HG03571 (cell line): ENCODE results near the gene KIRREL3.

ENCODE experiments used
- ATAC-seq: cut with Tn5 transposase; IDR thresholded peaks from one replicate; pipeline ENCODE4 v1.9.1; 2021; ENCODE audit not compliant: unreplicated experiment

KIRREL3 gene

DNA sequence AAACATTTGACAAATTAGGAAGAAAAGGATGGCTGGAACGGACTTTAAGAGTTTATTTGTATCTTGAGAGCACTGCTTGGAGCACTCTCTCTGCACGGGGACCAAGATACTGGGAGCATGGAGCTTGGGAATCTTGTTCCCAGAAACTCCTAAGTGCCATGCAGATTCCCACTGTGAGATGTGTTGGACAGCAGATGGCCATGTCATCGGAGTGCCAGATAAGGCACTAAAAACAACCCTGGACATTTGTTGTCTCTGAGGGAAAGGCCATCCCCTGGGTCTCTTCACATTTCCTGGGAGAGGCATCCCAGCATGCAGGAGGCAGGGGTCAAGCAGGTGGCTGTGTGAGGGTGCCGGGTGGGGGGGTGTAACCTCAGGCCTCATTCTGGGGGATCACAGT is 2.9 kb downstream of the KIRREL3 start:
- no peak for ATAC-seq

DNA sequence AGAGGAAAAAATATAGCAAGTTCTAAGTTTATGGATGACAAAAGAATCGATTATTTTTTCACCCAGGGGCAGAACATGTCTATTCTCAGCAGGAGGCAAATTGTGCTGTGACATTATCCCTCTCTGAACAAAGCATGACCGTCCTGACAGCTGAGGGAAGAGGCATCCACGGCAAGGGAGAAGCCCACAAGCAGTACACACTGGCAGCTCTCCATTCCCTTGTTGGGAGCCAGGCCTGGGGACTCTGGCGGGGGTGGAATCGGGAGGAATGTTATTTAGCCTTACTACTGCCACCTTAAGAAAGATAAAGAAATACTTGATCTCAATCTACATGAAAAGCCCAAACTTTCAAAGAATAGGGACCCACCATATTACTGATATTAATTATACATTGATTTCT is 3.4 kb downstream of the KIRREL3 start:
- no peak for ATAC-seq

DNA sequence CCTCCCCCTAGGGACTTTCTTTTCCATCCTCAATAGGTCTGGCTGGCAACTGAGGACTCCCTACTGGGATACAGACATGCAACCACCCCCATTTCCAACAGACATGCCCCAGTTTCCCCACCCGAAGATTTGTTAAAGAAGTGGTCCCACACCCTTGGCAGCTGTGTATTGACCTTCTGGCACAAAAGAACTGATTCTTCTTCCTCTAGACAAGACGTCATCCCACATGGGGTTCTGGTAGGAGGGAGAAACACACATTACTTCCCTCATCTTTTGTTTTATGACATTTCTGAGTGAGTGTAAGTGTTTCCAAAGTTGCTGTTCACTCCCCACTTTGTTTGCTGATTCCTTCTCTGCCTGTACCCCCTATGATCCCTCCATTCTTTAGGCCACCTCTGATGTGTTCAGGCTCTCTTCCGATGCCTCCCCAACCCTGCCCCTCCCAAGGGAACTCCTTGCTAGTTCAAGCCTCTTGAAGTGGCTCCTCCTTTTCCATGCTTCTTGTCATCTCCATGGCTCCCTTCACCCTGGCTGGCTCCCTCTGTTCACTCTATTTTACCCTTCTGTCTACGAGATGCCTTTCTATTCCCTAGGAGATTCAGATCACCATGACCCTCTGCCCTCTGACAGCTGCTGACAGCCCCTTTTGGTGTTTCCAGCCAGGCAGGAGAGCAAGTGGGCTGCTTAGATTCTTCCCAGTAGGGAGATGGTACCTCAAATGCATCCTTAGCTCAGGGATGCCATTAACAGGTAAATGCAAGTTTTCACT is 4.3 kb downstream of the KIRREL3 start:
- no peak for ATAC-seq

DNA sequence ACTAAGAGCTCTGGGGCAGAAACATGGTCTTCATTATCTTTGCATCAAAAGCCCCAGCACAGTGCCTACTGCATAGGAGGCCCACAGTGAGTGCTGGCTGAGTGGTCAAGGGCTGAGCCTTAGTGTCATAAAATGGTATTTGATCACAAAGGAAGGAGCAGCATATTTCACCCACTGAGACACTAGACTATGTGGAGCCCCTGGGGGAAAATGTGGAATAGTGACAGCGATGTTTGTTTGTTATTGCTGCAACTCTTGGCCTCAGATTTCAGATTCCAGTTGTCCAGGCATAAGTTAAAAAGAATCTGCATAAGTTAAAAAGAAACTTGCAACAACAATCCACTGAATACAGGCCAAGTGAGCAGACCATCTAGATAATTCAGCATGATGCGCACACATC is 7.0 kb downstream of the KIRREL3 start:
- no peak for ATAC-seq

DNA sequence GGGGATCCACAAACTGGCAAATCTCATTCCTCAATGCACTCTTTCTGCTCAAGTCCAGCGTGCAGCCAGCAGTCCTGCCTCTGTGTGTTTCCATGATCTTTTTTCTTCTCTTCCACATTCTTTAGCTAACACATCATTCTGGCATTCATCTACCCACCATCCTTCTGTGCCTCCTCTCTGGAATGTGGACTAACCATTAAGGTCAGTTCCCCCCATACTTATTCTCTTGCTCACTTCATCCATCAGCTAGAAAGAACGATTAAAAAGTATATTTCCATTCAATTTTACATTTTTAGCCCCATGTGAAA is 7.8 kb downstream of the KIRREL3 start:
- no peak for ATAC-seq

DNA sequence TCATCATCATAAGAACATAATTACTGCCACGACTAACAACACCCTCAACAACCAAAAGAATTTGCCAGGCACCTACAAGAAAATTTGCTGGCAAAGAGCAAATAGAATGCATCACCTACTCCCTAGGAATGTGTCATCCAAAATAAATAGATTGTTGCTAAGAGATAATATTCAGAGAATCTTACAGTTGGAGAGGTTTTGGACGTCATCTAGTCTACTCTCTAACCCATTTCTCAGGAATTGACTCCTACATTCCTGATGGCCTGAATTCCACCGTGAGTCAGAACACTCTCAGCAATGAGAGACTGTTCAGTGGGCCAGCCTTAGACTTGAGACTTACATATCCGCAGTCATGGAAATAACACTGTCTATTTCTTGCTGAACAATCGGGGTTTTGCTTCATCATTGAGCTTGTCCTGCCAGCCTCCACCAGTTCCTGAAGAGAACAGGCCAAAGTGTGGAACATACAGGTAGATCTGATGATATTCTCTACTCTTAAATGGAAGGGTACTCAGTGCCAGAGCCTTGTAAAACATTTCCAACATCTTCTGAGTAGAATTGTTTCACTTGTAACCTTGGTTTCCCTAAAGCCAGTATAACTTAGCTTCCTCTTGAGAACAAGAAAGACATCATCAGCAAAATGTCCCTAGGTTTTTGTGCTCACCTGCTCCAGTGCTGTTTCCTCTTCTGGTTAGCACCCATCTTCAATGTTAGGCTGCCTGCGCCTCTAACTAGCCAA is 8.3 kb downstream of the KIRREL3 start:
- ATAC-seq: no peak

DNA sequence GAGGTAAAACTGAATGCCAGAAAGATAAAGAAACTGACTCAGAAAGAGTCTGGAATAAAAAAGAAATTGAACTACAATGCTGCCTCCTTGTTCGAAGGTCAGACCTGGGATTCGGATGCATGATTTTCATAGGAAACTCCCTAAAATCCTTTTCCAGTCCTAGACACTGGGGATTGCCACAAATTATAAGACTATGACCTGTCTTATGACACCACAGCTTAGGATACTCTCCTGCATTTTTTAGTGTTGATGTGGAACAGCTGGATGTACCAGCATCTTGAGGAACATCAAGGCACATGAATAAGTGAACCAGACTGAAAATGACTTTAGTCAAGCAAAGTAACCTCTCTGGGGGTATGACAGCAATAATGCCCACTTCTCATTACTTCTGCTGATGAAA is 9.0 kb downstream of the KIRREL3 start:
- no peak for ATAC-seq

DNA sequence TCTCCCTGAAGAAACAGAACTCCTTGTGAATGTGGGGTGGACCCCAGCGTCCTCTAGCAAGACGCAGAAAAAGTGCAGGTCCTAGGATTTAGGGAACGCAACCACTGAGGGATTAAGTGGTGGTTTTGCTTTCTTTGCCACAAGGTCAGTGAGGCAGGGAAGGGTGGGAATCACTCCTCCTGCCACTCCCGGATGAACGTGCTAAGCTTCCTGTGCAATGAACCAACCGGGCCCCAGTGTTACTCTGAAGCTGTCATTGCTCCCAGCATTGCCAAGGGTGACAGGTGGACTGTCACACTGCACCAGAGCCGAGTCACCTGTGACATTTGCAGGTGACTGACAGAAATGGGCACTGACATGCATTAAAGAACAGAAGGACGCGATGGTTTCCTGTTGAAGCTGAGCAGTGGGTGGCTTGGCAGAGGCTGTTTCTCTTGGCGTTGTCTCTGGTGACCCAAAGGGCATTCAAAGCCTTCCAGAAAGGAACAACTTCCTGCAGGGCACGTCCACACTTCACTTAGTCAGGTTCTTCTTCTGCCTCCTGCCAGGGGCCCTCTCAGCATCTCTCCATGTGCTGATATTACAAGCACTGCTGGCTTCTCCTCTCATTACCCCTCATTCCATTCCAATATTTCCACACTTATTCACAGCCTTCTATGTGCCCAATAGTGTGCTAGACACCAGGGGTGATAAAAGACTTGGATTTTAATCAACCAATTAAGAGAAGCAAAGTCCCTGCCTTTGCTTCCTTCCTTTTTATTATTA is 9.7 kb downstream of the KIRREL3 start:
- ATAC-seq: no peak

DNA sequence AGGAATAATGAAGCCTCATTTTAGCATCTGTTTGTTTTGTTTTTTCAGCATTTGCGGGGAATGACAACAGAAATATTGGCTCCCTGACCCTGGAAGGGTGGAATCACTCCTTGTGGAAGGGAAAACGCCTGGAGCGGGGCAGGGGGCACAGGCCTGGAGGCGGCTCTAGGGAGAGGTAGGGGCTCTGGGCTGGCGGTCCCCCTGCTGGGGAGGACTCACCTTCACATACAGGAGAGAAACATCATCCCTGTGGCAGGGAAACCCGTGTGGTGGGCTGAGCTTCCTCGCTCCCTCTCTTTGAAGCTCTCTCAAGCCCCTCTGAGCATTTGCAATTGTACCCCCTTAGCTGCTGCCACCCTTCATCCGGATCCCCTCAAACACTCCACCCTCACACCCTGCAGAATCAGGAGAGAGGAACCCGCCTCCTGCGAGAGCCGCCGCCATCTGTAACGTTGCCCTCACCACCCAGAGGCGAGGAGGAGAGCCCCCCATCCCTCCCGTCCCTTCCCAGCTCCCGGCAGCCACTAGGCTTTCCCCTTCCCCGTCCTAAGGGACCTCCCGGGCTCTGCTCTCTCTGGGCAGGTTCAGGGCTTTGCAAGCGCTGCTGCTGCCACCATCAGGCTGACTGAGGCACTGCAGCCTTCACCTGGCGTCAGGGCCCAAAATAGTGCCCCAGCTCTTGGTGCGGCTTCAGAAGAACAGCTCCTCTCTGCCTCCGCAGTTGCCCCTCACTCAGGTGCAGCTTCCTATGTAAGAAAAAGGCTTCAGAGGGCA is 10.4 kb downstream of the KIRREL3 start:
- ATAC-seq: peak; percentile 81

DNA sequence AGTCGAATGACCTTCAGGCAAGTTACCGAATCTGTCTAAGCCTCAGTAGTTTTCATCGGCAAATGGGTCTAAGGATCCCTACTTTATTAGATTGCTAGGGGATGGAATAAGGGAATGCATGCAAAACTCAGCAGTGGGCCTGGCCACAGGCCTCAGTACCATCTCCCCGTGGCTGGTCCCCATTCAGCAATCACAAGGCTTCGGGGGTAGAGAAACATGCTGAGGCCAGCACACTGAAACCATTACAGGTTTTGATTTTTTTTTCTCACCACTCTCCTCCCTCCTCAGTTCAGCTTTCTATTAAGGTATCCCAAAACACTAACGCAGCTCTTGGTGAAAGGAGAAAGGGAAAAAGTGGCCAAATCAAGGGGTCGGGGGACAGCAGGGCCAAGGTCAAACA is 11.9 kb downstream of the KIRREL3 start:
- no peak for ATAC-seq

DNA sequence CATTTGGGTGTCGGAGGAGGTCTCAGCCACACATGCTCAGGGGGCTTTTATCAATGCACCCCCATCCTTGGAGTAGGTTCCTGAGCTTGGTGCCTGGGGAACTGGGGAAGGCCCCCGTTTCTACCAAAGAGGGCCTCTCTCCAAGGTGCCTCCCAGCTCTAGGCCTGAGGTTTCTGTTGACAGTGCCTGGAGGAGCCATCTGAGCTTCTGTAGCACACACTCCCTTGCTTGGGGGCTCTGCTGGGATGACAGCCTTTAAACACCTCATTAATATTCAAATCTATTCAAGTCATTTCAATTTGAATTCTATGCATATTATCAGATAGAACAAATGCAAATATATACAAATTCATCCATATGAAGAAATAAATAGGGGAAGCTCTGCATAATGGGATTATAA is 18.9 kb downstream of the KIRREL3 start:
- ATAC-seq: no peak

DNA sequence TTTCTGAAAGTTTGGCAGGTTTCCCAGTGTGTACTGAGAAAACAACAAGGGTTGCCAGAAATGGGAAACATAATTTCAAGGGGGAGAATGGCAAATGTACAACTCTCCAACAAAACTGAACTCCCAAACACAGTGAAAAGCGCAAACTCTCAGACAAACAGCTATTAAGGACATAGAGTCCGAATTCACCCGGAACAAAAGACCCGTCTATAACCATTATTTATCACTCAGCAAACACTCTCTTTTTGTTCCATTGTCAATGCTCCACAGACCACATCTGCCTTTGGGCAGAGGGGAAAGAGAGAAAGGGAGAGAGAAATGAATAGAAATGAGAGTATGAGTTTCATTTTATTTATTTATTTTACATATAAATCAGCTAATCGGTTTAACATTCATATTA is 21.7 kb downstream of the KIRREL3 start:
- no peak for ATAC-seq

DNA sequence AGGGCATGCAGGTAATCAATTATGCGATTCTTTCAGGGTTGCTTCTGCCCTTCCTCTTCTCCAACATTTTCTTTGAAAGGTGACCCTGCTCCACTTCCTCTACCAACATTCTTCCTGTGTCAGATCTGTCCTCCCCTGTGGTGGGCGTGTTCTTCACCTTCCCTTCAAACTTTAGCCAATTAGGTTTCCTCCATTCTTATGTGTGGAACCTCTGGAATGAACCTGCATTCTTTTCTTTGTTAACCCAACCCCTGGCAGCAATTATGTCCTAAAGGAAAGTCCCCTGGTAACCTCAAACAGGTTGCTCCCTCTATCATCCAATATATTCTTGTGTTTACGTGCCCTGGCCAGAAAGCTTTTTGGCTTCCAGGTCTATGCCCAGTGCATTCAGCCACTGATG is 22.4 kb downstream of the KIRREL3 start:
- no peak for ATAC-seq

DNA sequence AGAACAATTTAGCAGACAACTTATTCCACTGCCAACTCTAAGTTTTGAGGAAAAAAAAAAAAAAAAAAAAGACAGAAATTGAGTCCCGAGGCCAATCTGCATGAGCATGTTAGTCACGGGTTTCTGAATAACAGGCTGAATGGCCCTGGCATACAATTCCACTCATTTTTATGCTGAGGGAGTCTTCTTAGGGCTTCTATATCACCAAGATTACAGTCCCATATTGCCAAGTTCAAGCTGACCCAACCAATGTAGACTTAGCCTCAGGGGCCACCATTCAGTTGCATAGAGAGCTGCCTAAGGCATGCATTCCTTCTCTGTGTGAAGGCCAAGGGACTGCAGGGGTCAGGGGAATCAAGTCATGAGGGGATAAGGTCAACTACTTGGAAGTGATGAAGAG is 27.5 kb downstream of the KIRREL3 start:
- ATAC-seq: no peak

DNA sequence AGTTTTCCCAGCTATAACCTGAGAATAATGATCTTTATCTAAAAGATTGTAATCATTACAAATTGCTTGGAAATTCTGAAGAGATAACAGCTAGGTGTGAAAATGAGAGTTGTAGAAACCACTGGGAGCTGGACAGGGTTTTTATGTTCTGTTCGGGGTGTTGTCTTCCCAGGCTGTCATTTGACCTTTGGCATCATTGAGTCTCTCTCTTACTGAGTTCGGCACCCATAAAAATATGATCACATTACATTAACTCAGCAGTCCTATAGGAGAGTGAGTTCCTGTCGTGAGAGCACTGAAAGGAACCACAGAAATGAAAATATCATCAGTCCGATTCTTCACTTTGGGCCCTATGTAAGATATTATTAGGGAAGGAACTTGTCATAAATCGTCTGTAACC is 29.3 kb downstream of the KIRREL3 start:
- ATAC-seq: no peak

DNA sequence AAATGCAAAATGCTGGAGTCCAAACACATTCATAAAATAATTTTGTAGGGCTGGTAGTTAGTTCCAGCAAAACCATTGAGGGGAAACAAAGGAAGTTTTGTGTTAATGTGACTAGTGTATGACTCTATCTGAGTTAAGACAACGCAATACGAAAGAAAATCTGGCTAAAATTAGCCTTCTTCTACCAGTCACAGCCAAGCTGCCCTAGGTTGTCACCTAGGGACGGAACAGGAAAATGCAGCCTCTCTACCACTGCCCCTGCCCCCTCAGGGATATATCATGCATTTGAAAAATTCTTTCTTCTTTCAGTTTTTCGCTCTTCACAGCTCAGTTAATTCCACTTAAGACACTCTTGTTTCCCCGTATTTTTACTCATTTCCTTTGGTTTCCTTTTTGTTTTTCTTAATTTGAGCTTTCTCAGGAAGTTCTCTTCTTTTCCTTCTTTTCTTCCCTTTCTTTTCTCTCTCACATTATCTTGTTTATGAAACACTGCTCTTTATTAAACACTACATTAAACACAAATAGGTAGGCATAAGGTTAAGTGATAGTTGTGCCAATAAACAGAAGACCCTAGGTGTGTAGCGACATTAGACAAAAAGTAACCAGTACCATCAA is 30.6 kb downstream of the KIRREL3 start:
- no peak for ATAC-seq

DNA sequence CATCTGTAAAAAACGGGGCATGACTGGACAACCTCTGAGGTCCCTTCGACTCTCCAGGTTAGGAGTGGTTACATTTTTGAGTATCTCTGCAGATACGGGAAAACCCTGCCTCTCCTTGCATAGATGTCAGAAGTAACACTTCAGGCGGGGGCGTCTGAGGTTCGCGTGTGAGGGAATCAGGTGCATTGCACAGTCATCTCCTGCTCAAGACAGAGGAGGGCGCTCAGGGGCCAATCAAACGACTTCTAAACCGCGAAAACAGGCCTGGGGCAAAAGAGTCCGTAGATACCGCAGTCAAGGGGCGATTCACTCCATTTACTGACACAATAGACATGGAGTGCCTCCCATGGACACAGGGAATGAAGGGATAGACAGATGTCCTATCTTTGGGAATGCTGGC is 31.7 kb downstream of the KIRREL3 start:
- no peak for ATAC-seq

DNA sequence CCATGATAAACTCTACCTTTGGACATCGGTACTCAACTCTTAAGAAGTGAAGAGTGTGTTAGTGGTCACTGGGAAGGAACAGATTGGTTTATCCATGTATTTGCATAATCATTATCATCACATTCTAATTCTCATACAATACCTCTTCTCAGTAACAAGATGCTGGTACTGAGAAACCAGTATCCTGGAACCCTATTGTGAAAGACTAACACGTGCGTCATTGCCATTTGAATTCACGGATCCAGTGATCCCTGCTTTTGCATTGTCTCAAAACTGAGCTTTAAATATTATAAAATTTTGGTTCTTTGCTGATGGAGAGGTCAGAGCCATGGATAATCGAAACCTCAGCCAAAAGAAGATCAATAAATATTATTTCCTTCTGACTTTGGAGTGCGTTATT is 35.2 kb downstream of the KIRREL3 start:
- no peak for ATAC-seq

DNA sequence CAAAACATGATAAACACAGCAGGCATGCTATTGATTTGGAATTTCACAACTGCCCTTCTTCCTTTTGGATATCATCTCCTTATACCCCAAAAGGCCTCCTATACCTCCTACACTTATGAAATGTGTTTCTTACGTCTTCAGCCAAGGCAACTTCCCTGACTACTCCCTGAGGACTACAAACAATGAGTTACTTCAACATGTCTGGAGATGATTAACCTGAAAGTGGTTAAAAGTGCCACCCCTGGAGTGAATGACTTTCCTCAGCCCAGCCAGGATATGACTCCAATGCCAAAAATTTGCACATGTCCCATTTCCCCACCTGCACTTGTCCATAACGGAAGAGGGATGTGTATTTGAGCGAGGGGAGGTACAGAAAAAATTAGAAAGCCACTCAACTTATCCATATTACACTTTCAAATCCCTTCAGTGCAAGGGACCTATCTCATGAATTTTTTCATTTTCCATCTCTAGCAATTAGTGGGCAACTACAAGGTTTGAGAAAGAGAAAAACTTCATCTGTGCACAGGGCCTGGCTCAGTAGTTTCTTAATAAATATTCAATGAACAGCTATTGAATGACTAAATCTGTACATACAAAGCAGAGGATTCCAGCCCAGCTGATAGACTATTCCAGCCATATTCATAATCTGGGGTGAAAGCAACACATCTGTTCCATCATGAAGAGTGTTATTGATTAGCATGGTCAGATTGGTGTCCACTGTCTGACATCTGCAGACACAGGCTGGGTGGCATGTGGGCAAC is 36.8 kb downstream of the KIRREL3 start:
- no peak for ATAC-seq

DNA sequence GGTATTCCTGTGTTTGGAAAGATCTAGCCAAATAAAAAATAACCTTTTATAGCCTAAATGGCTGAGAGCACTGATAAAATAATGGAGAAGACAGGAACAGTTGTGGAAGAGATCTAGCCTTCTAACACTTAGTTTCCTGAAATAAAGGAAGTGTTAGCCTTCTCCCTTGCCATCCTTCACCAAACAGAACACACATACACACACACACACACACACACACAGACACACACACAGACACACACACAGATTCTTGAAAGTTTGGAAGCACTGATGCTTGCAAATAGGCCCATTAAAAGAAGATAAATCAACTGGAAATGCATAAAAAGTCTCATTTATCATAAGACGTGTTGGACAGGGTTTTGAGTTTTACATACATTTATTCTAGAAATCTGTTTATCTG is 37.5 kb downstream of the KIRREL3 start:
- ATAC-seq: no peak
